HG02938 (cell line): ENCODE measurements around the gene HMGXB4.
"Not testable (repeated sequence)": the region's sequence is repeated elsewhere in the genome, so short reads cannot be mapped to it uniquely, and the experiment has no call there.

Source experiments
- ATAC-seq: cut with Tn5 transposase; IDR thresholded peaks from one replicate; pipeline ENCODE4 v1.9.1; 2021; ENCODE audit warnings: mild to moderate bottlenecking, moderate library complexity; ENCODE audit not compliant: unreplicated experiment

The HMGXB4 gene, protein sequence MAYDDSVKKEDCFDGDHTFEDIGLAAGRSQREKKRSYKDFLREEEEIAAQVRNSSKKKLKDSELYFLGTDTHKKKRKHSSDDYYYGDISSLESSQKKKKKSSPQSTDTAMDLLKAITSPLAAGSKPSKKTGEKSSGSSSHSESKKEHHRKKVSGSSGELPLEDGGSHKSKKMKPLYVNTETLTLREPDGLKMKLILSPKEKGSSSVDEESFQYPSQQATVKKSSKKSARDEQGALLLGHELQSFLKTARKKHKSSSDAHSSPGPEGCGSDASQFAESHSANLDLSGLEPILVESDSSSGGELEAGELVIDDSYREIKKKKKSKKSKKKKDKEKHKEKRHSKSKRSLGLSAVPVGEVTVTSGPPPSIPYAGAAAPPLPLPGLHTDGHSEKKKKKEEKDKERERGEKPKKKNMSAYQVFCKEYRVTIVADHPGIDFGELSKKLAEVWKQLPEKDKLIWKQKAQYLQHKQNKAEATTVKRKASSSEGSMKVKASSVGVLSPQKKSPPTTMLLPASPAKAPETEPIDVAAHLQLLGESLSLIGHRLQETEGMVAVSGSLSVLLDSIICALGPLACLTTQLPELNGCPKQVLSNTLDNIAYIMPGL

DNA sequence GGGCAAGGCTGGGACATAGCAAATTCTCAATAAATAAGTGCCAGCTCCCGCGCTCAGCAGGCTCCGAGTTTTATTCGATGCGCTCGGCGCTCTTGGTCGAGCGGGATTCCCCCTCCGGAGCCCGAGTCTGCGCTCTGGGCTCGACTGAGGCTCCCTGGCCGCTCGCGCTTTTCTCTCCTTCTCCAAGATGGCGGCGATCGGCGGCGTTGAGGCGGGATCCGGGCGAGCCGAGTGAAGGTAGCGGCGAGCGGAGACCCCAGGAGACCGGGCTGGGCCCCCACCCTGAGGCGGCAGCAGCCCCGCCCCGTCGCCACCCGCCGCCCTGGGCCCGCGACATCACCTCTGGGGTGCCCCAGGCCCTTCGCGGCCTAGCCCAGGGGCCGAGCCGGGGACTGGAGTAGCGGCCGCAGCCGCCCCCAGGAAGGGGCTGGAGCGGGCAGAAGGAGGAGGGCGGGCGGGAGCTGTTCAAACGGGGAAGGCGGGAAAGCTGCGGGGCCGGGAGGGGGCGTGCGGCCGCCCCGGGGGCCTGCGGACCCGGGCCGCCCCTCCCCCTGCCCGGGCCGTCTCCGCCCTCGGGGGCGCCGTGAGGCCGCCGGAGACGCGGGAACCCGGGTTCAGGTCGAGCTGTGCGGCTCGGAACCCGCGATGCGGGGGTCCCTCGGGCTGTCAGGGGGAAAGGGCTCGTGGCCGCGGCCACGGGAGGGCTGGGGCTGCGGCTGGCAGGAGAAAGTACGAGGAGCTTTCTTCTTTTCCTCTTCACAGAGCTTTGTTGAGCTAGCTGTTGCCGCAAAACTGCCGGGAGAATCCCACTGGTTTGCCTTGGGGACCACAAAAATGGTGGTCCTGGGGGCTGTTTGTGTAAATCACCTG lies at the start of gene HMGXB4:
TSS of gene HMGXB4 (plus strand) at position 173 of the 870 bp plus-strand sequence. CDS start 4,898 bp downstream, outside the sequence.
- peak; percentile 91 for ATAC-seq

- no peak for ATAC-seq
Observed at GRCh38 chr22:35208003-35208402, 49.3 kb upstream of the HMGXB4 start.

- ATAC-seq, result no peak
Observed at GRCh38 chr22:35209203-35209602, 48.1 kb upstream of the HMGXB4 start.

DNA sequence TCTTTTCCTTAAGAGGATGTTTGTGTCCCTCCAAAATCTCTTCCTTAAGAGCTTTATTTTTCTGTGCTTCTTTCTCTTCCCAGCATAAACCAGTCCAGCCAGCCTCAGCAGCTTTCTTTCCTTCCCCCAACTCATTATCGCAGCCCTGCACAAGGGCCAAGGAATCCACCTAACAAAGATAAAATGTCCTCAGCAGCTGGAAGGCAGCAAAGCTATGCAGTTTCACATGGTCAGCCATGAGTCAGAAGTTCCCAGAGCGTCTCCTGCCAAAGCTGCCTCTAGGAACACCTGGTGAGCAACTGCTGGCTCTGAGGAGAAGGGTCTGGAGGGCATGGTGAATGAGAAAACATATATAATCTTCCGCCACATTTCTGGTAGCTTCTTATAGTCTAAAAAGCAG lies 45.3 kb upstream of the HMGXB4 start:
- no peak for ATAC-seq

DNA sequence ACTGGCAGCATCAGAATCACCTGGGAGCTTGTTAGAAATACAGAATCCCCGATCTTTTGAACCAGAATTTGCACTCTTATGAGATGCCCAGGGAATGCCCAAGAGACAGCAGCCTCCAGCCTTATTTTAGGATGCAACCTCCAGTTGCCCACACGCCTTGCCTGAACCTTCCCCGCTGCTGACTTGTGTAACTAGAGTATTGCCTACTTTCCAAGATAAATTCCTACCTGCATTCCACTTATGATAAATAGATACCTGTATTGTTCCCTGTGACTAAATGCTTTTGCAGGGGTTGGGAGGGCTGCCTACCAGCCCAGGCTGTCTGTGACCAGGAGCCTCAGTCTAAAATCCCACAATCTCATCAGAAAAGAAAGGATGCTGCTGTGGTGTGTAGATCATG lies 44.3 kb upstream of the HMGXB4 start:
- no peak for ATAC-seq

DNA sequence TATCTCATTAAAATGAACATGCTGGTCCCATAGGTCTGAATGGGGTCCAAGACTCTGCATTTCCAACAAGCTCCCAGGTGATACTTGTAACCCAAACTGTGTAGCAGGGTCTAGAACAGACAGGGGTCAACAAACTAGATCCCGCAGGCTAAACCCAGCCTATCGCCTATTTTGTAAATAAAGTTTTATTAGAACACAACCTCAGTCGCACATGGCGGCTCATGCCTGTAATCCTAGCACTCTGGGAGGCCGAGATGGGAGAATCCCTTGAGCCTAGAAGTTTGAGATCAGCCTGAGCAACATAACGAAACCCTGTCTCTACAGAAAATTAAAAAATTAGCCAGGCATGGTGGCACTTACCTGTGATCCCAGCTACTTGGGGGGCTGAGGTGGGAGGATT lies 42.3 kb upstream of the HMGXB4 start:
- no peak for ATAC-seq

DNA sequence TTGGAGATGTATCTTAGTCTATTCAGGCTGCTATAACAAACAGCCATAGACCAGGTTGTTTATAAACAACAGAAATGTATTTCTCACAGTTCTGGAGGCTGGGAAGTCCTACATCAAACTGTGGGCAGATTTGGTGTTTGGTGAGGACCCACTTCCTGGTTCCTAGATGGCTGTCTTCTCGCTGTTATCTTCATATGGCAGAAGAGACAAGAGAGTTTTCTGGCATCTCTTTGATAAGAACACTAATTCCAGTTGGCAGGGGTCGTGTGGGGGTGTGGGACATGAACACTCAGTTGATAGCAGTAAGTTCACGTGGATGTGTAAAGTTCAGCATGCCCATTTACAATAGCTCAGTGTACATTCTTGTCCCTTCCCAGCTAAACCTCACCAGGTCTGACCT lies 41.3 kb upstream of the HMGXB4 start:
- no peak for ATAC-seq

GRCh38 chr22:35217527-35217926 lies 39.8 kb upstream of the HMGXB4 start:
- ATAC-seq, result no peak

GRCh38 chr22:35218079-35218478 lies 39.2 kb upstream of the HMGXB4 start:
- no peak for ATAC-seq

GRCh38 chr22:35219012-35219411 lies 38.3 kb upstream of the HMGXB4 start:
- ATAC-seq, result no peak

- ATAC-seq, result no peak
Observed at GRCh38 chr22:35220221-35220620, 37.1 kb upstream of the HMGXB4 start.

- ATAC-seq, result no peak
Observed at GRCh38 chr22:35225010-35225409, 32.3 kb upstream of the HMGXB4 start.

GRCh38 chr22:35226958-35227647 lies 30.2 kb upstream of the HMGXB4 start:
- no peak for ATAC-seq

DNA sequence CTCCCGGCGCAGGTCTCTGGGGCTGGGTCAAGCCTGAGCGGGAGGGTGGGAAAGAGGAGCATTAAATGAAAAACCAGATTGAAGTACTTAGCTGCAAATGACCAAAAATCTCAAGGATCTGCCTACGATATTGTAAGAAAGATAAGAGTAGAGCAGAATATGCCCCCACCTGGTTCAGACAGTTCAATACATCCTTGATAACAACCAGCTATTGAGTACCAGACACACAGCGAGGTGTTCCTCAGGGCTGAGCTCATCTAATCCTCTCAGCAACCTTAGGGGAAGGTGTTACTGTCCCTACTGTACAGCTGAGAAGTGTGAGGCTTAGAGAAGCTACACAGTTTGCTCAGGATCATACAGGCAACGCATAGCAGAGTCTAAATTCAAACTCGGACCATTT lies 27.4 kb upstream of the HMGXB4 start:
- ATAC-seq, result no peak

- no peak for ATAC-seq
Observed at GRCh38 chr22:35230417-35230816, 26.9 kb upstream of the HMGXB4 start.

DNA sequence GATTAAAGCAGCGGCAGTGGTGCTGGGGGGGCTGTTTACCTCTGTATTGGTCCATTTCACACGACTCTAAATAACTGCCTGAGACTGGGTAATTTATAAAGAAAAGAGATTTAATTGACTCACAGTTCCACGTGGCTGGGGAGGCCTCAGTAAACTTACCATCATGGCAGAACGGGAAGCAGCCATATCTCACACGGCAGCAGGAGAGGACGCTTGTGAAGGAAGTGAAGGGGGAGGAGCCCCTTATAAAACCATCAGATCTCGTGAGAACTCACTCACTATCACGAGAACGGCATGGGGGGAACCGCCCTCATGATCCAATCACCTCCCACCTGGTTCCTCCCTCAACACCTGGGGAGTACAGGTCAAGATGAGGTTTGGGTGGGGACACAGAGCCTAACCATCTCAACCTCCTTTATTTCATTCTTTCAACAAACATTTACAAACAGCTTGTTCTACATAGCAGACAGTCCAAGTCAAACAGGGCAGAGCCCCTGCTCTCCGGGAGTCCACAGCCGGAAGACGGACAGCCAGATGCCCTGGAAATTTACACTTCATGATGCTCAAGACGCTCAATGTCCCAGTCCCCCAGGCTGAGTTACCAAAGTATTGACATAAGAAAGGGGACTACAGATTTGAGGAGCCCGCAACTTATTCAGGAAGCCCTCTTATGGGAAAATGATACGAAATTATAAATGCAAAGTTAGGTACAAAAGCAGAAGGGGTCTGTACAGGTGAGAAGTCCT lies 26.3 kb upstream of the HMGXB4 start:
- no peak for ATAC-seq

GRCh38 chr22:35231585-35232084 lies 25.7 kb upstream of the HMGXB4 start:
- ATAC-seq, result no peak

- not testable (repeated sequence) for ATAC-seq
Observed at GRCh38 chr22:35238749-35239148, 18.5 kb upstream of the HMGXB4 start.

- ATAC-seq, result not testable (repeated sequence)
Observed at GRCh38 chr22:35244507-35244906, 12.8 kb upstream of the HMGXB4 start.

DNA sequence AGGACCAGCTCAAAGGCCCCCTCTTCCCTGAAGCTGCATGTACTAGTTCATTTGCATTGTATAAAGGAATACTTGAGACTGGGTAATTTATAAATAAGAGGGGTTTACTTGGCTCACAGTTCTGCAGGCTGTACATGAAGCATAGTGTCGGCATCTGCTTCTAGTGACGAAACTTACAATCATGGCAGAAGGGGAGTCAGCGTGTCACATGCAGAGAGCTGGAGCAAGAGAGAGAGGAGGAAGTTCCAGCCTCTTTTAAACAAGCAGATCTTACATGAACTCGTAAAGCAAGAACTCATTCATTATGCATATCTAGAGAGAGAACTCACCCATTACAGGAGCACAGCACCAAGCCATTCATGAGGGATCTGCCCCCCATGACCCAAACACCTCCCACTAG lies 7.1 kb upstream of the HMGXB4 start:
- ATAC-seq, result no peak
